HG03135 (cell line): ENCODE results near the gene PDE4A.
"Not testable (repeated sequence)": the region's sequence is repeated elsewhere in the genome, so short reads cannot be mapped to it uniquely, and the experiment has no call there.

Experiments used
- ATAC-seq: cut with Tn5 transposase; IDR thresholded peaks from one replicate; pipeline ENCODE4 v1.9.1; 2021; ENCODE audit warnings: mild to moderate bottlenecking, moderate library complexity; ENCODE audit not compliant: unreplicated experiment

Gene PDE4A

GRCh38 chr19:10420444-10421239, at the start of gene PDE4A:
Gene PDE4A (plus strand): TSS chr19:10420538. CDS start chr19:10420765, 227 bp downstream.
- ATAC-seq, result no peak

GRCh38 chr19:10372690-10373089, 47.6 kb upstream of the PDE4A start:
- no peak for ATAC-seq

- ATAC-seq, result no peak
Observed at GRCh38 chr19:10374931-10375330, 45.4 kb upstream of the PDE4A start.

- ATAC-seq, result not testable (repeated sequence)
Observed at GRCh38 chr19:10377140-10377640, 43.1 kb upstream of the PDE4A start.

GRCh38 chr19:10378124-10378523, 42.2 kb upstream of the PDE4A start:
- no peak for ATAC-seq

- ATAC-seq, result no peak
Observed at GRCh38 chr19:10379880-10380312, 40.4 kb upstream of the PDE4A start.

- ATAC-seq, result peak; percentile 90
Observed at GRCh38 chr19:10380313-10381102, 39.8 kb upstream of the PDE4A start, which contains the start of gene TYK2. Gene TYK2 (minus strand): TSS chr19:10380572. CDS start chr19:10378406, 2,166 bp downstream.

GRCh38 chr19:10383223-10383499, 37.2 kb upstream of the PDE4A start:
- not testable (repeated sequence) for ATAC-seq

GRCh38 chr19:10384580-10384979, 35.8 kb upstream of the PDE4A start:
- no peak for ATAC-seq

GRCh38 chr19:10388957-10389356, 31.4 kb upstream of the PDE4A start:
- ATAC-seq, result no peak

GRCh38 chr19:10389863-10390262, 30.5 kb upstream of the PDE4A start:
- ATAC-seq, result no peak

GRCh38 chr19:10390652-10391286, 29.6 kb upstream of the PDE4A start:
- no peak for ATAC-seq

- no peak for ATAC-seq
Observed at GRCh38 chr19:10392120-10392519, 28.2 kb upstream of the PDE4A start.

GRCh38 chr19:10393137-10393536, 27.2 kb upstream of the PDE4A start:
- no peak for ATAC-seq

GRCh38 chr19:10395003-10395402, 25.3 kb upstream of the PDE4A start:
- ATAC-seq, result no peak

- no peak for ATAC-seq
Observed at GRCh38 chr19:10395436-10395835, 24.9 kb upstream of the PDE4A start.

- no peak for ATAC-seq
Observed at GRCh38 chr19:10395917-10396316, 24.4 kb upstream of the PDE4A start.

GRCh38 chr19:10398819-10399218, 21.5 kb upstream of the PDE4A start:
- no peak for ATAC-seq

- not testable (repeated sequence) for ATAC-seq
Observed at GRCh38 chr19:10399340-10399739, 21.0 kb upstream of the PDE4A start.

GRCh38 chr19:10399878-10400277, 20.5 kb upstream of the PDE4A start:
- no peak for ATAC-seq

GRCh38 chr19:10402441-10403038, 17.8 kb upstream of the PDE4A start:
- ATAC-seq, result no peak
